Measurements from ENCODE around the gene KRT75.

GRCh38 chr12:52436000-52436827 lies 2.0 kb upstream of the KRT75 start:
- TF ChIP-seq, protein P1, sequence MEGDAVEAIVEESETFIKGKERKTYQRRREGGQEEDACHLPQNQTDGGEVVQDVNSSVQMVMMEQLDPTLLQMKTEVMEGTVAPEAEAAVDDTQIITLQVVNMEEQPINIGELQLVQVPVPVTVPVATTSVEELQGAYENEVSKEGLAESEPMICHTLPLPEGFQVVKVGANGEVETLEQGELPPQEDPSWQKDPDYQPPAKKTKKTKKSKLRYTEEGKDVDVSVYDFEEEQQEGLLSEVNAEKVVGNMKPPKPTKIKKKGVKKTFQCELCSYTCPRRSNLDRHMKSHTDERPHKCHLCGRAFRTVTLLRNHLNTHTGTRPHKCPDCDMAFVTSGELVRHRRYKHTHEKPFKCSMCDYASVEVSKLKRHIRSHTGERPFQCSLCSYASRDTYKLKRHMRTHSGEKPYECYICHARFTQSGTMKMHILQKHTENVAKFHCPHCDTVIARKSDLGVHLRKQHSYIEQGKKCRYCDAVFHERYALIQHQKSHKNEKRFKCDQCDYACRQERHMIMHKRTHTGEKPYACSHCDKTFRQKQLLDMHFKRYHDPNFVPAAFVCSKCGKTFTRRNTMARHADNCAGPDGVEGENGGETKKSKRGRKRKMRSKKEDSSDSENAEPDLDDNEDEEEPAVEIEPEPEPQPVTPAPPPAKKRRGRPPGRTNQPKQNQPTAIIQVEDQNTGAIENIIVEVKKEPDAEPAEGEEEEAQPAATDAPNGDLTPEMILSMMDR (IDR thresholded peaks at IDR 0.05): no peak
- TF ChIP-seq SP1 (CRISPR knock-in tag; conservative IDR thresholded peaks at IDR 0.05): no peak
- no peak for TF ChIP-seq FOXJ3 (CRISPR knock-in tag; IDR thresholded peaks at IDR 0.05; ENCODE audit: borderline replicate concordance)
- TF ChIP-seq, protein P2, sequence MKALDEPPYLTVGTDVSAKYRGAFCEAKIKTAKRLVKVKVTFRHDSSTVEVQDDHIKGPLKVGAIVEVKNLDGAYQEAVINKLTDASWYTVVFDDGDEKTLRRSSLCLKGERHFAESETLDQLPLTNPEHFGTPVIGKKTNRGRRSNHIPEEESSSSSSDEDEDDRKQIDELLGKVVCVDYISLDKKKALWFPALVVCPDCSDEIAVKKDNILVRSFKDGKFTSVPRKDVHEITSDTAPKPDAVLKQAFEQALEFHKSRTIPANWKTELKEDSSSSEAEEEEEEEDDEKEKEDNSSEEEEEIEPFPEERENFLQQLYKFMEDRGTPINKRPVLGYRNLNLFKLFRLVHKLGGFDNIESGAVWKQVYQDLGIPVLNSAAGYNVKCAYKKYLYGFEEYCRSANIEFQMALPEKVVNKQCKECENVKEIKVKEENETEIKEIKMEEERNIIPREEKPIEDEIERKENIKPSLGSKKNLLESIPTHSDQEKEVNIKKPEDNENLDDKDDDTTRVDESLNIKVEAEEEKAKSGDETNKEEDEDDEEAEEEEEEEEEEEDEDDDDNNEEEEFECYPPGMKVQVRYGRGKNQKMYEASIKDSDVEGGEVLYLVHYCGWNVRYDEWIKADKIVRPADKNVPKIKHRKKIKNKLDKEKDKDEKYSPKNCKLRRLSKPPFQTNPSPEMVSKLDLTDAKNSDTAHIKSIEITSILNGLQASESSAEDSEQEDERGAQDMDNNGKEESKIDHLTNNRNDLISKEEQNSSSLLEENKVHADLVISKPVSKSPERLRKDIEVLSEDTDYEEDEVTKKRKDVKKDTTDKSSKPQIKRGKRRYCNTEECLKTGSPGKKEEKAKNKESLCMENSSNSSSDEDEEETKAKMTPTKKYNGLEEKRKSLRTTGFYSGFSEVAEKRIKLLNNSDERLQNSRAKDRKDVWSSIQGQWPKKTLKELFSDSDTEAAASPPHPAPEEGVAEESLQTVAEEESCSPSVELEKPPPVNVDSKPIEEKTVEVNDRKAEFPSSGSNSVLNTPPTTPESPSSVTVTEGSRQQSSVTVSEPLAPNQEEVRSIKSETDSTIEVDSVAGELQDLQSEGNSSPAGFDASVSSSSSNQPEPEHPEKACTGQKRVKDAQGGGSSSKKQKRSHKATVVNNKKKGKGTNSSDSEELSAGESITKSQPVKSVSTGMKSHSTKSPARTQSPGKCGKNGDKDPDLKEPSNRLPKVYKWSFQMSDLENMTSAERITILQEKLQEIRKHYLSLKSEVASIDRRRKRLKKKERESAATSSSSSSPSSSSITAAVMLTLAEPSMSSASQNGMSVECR (CRISPR knock-in tag; IDR thresholded peaks at IDR 0.05; ENCODE audit: borderline replicate concordance): no peak
- no peak for TF ChIP-seq ZNF121 (CRISPR knock-in tag; IDR thresholded peaks at IDR 0.05)
